WERI-Rb-1 (cell line): ENCODE data around the gene CTSC.

ENCODE experiments used
- DNase-seq: peaks from one replicate; pipeline ENCODE4 v3.0.0-alpha.2; 2020
- H3K27ac ChIP-seq: fragments of 250-450 bp; sonication (Bioruptor Pico); 2 replicates; pipeline ENCODE4 v1.5.1; 2020; ENCODE audit warnings: mild to moderate bottlenecking, moderate library complexity
- H3K27me3 ChIP-seq: fragments of 250-450 bp; sonication (Bioruptor Pico); 2 replicates; pipeline ENCODE4 v1.5.1; 2021; ENCODE audit warnings: mild to moderate bottlenecking, low read depth, moderate library complexity; ENCODE audit not compliant: insufficient read depth, severe bottlenecking
- H3K36me3 ChIP-seq: fragments of 250-450 bp; sonication (Bioruptor Pico); 2 replicates; pipeline ENCODE4 v1.5.1; 2020; ENCODE audit warnings: mild to moderate bottlenecking, moderate library complexity
- H3K4me3 ChIP-seq: 2 replicates; pipeline ENCODE4 v1.5.1; 2011; ENCODE audit warnings: low read depth, mild to moderate bottlenecking, control low read depth, low read length
- H3K9me3 ChIP-seq: fragments of 250-450 bp; sonication (Bioruptor Pico); 2 replicates; pipeline ENCODE4 v1.5.1; 2021; ENCODE audit warnings: mild to moderate bottlenecking, moderate library complexity; ENCODE audit not compliant: severe bottlenecking
- TF ChIP-seq, protein P1 (sequence below): IDR thresholded peaks from 2 replicates; pipeline ENCODE4 v1.5.1; 2011; ENCODE audit warnings: low read depth, mild to moderate bottlenecking, control low read depth, inconsistent platforms, low read length

CTSC gene

DNA sequence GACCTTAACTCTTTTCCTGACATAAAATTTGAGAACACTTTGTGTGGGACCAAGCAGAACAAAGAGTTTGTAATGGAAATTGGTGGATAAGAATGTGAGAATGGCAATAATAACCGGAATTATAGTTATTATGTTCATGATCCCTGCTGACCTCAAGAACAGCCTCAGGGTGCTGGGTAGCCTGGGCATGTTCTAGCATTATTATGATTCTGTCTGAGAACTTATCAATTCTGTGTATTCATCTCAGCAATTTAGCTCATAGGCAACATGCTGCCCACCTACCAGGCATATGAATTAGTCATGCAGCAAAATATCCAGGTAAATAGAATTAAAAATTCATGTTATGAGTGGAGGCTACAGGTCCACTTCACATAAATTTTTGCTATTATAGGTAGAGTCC, 61.9 kb downstream of the CTSC start:
- Histone ChIP-seq H3K9me3 (no peaks in the 10 kb centered on the region), H3K27ac (no peak overlapping the region), H3K4me3 (no peak overlapping the region), H3K27me3 (no peaks in the 10 kb centered on the region), H3K36me3 (no peaks in the 10 kb centered on the region)
- DNase-seq = no peak
- TF ChIP-seq, protein P1, sequence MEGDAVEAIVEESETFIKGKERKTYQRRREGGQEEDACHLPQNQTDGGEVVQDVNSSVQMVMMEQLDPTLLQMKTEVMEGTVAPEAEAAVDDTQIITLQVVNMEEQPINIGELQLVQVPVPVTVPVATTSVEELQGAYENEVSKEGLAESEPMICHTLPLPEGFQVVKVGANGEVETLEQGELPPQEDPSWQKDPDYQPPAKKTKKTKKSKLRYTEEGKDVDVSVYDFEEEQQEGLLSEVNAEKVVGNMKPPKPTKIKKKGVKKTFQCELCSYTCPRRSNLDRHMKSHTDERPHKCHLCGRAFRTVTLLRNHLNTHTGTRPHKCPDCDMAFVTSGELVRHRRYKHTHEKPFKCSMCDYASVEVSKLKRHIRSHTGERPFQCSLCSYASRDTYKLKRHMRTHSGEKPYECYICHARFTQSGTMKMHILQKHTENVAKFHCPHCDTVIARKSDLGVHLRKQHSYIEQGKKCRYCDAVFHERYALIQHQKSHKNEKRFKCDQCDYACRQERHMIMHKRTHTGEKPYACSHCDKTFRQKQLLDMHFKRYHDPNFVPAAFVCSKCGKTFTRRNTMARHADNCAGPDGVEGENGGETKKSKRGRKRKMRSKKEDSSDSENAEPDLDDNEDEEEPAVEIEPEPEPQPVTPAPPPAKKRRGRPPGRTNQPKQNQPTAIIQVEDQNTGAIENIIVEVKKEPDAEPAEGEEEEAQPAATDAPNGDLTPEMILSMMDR = no peak

DNA sequence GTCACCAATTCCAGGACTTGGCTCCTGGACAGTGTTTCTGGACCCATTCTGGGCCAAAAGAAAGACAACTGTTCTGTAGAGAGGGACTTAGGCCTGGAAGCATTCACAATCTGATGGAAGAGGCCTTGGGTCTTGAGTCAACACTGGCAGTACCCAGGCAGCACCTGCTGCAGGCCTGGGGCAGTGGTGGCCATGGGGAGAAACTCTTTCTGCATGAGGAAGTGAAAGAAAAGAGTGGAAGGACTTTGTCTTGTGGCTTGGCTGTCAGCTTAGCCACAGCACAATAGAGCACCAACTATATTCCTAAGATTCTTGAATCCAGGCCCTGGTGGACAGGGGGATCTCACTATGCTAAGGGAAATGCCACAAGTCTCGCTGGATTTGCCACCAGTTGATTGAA, 70.6 kb downstream of the CTSC start:
- TF ChIP-seq, protein P1 = no peak
- no peaks in the 10 kb centered on the region for H3K27me3 ChIP-seq
- H3K27ac ChIP-seq = no peak overlapping the region
- H3K4me3 ChIP-seq = no peak overlapping the region
- H3K9me3 ChIP-seq = no peaks in the 10 kb centered on the region
- no peaks in the 10 kb centered on the region for H3K36me3 ChIP-seq
- no peak for DNase-seq

DNA sequence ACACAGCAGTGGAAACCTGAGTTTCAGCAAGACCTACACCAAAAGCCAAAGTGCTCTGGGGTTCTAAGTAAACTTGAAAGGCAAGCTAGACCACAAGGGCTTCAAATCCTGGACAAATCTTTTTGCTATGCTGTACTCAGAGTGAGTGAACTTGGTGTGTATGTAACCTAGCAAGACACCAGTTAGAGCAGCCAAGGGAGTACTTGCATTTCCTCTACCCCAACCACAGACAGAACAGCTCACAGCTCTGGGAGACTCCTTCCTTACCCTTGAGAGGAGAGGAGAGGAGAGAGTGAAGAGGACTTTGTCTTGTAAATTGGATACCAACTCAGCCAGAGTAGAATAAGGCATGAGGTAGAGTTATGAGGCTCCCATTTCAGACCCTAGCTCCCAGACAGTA, 71.4 kb downstream of the CTSC start:
- no peaks in the 10 kb centered on the region for H3K36me3 ChIP-seq
- DNase-seq = no peak
- no peak overlapping the region for H3K4me3 ChIP-seq
- H3K27ac ChIP-seq = no peak overlapping the region
- TF ChIP-seq, protein P1 = no peak
- no peaks in the 10 kb centered on the region for H3K27me3 ChIP-seq
- no peaks in the 10 kb centered on the region for H3K9me3 ChIP-seq

DNA sequence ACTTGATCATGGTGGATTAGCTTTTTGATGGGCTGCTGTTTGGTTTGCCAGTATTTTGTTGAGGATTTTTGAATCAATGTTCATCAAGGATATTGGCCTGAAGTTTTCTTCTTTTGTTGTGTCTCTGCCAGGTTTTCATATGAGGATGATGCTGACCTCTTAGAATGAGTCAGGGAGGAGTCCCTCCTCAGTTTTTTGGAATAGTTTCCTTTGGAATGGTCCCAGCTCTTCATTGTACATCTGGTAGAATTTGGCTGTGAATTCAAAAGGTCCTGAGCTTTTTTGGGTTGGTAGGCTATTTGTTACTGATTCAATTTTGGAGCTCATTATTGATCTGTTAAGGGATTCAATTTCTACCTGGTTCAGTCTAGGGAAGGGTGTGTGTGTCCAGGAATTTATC, 78.1 kb downstream of the CTSC start:
- Histone ChIP-seq H3K9me3 (no peaks in the 10 kb centered on the region), H3K36me3 (no peaks in the 10 kb centered on the region), H3K27ac (no peak overlapping the region), H3K4me3 (no peak overlapping the region), H3K27me3 (no peaks in the 10 kb centered on the region)
- DNase-seq = no peak
- TF ChIP-seq, protein P1 = no peak

DNA sequence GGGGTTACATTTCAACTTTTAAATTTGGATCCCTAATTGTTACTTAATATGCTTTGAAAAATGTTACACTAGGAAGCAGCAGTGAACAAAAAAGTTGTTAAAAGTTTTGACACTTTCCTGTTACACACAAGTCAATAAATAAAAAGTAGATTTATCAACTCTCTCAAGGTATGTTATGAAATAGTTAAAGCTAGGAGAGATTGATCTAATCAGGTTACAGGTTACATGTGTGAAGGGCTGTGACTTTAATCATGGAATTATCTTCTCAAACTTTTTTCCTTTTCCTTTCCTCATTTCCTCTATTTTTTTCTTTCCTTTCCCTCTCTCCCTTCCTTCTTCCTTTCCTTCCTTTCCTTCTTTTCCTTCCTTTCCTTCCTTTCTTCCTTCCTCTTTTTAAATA, 85.3 kb downstream of the CTSC start:
- no peak overlapping the region for H3K4me3 ChIP-seq
- H3K9me3 ChIP-seq = no peaks in the 10 kb centered on the region
- no peak overlapping the region for H3K27ac ChIP-seq
- no peaks in the 10 kb centered on the region for H3K36me3 ChIP-seq
- no peaks in the 10 kb centered on the region for H3K27me3 ChIP-seq
- TF ChIP-seq, protein P1 = no peak
- no peak for DNase-seq

DNA sequence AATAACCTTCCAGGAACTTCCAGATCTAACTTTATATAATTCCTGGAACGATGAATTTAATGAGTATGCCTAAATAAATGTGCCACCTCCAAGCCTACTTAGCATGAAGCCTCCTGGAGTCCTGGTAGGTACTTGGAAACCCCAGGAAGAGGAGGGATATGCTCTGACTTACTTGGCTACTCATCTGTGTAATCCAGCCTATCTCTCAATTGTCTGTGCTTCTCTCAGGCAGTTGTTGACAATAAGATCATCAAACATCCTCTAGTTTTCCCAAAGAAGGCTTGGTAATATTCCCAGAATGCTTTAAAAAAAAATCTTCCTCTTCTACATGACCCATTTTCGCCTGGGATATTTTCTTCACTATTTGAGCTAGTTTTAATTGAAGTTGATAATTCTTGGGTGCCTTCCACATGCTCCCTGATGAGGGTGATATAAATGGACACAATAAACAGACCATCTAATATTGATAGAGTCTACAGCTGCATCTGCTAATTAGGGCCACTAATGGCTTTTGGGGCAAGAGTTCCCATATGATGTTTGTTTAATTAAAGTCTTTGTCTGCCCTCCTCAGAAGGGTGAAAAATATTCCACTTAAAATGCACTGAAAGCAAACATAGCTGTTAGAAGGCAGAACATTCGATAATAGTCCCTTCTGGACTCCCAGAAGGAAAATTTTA, 86.8 kb downstream of the CTSC start:
- H3K9me3 ChIP-seq = no peaks in the 10 kb centered on the region
- no peak overlapping the region for H3K27ac ChIP-seq
- TF ChIP-seq, protein P1 = no peak
- H3K4me3 ChIP-seq = no peak overlapping the region
- no peaks in the 10 kb centered on the region for H3K27me3 ChIP-seq
- no peaks in the 10 kb centered on the region for H3K36me3 ChIP-seq
- no peak for DNase-seq
